WERI-Rb-1 (cell line): ENCODE results near the gene RAB40B.

Experiments
- DNase-seq: peaks from one replicate; pipeline ENCODE4 v3.0.0-alpha.2; 2020
- H3K27ac ChIP-seq: fragments of 250-450 bp; sonication (Bioruptor Pico); 2 replicates; pipeline ENCODE4 v1.5.1; 2020; ENCODE audit warnings: mild to moderate bottlenecking, moderate library complexity
- H3K27me3 ChIP-seq: fragments of 250-450 bp; sonication (Bioruptor Pico); 2 replicates; pipeline ENCODE4 v1.5.1; 2021; ENCODE audit warnings: mild to moderate bottlenecking, low read depth, moderate library complexity; ENCODE audit not compliant: insufficient read depth, severe bottlenecking
- H3K36me3 ChIP-seq: fragments of 250-450 bp; sonication (Bioruptor Pico); 2 replicates; pipeline ENCODE4 v1.5.1; 2020; ENCODE audit warnings: mild to moderate bottlenecking, moderate library complexity
- H3K4me3 ChIP-seq: 2 replicates; pipeline ENCODE4 v1.5.1; 2011; ENCODE audit warnings: low read depth, mild to moderate bottlenecking, control low read depth, low read length
- H3K9me3 ChIP-seq: fragments of 250-450 bp; sonication (Bioruptor Pico); 2 replicates; pipeline ENCODE4 v1.5.1; 2021; ENCODE audit warnings: mild to moderate bottlenecking, moderate library complexity; ENCODE audit not compliant: severe bottlenecking
- TF ChIP-seq, protein P1 (sequence below): IDR thresholded peaks from 2 replicates; pipeline ENCODE4 v1.5.1; 2011; ENCODE audit warnings: low read depth, mild to moderate bottlenecking, control low read depth, inconsistent platforms, low read length

The RAB40B gene

DNA sequence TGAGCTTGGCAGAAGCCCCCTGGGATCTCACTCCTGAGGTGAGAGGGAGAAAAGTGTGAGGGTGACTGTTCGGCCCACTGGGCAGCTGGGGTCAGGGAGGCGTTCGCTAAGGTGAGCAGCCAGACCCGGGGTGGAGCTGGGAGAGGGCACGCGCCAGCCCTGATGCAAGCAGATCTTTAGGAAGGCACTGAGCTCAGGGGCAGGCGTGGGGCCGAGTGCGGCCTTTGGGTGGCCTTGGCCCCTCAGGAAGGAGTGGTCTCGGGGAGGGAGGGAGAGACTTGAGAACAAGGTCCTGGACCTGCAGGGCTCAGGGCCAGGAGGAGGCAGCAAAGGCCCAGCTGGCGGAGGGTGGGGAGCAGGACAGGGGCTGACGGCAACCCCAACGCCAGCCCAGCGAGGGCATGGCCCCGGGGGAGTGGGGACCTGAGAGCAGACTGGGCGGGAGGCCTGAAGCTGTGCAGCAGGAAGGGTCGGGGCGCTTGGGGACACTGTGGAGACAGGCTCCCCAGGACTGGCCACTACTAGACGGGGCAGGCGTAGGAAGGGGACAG lies 35.7 kb downstream of the RAB40B start:
- peaks cover 9% of the 10 kb centered on the region for H3K9me3 ChIP-seq
- peaks cover 13% of the 10 kb centered on the region for H3K36me3 ChIP-seq
- no peak overlapping the region for H3K4me3 ChIP-seq
- DNase-seq: no peak
- no peaks in the 10 kb centered on the region for H3K27me3 ChIP-seq
- H3K27ac ChIP-seq: no peak overlapping the region
- TF ChIP-seq, protein P1, sequence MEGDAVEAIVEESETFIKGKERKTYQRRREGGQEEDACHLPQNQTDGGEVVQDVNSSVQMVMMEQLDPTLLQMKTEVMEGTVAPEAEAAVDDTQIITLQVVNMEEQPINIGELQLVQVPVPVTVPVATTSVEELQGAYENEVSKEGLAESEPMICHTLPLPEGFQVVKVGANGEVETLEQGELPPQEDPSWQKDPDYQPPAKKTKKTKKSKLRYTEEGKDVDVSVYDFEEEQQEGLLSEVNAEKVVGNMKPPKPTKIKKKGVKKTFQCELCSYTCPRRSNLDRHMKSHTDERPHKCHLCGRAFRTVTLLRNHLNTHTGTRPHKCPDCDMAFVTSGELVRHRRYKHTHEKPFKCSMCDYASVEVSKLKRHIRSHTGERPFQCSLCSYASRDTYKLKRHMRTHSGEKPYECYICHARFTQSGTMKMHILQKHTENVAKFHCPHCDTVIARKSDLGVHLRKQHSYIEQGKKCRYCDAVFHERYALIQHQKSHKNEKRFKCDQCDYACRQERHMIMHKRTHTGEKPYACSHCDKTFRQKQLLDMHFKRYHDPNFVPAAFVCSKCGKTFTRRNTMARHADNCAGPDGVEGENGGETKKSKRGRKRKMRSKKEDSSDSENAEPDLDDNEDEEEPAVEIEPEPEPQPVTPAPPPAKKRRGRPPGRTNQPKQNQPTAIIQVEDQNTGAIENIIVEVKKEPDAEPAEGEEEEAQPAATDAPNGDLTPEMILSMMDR: no peak

DNA sequence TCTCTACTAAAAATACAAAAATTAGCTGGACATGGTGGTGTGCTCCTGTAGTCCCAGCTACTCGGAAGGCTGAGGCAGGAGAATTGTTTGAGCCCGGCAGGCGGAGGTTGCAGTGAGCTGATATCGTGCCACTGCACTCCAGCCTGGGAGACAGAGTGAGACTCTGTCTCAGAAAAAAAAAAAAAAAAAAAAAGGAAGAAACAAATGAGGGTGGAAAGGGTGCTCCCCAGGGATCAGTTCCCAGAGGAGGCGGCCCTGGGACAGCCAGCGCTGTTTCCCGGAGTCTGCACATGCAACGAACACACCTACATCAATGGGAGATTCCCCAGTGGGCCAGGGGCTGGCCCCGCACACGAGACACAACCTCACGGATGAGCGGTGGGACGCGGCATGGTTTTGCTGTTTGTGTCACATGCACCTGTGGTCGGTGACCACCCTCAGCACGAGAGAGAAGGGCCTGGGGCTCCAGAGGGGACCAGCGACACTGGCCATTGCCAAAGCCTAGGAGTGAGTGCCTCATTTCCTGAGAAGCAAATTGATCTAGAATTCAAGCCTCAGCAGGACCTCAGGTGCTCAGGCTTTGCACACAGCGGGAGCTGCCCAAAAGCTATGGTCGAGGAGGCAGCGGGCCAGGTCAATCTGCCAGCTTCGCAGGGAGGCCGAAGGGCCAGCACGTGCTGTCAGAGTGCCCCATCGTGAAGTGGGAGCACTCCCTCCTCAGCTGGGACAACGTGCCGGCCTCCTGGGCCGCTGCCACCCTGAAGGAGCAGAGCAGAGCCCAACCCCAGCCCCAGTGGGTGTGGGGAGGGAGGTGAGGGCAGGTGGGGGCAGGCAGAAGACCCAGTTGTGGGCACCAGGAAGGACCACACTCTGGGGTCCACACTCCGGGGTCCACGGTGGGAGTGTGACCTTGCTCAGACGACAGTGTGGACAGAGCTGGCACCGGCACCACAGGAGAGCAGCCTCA lies 36.5 kb downstream of the RAB40B start:
- peaks cover 9% of the 10 kb centered on the region for H3K9me3 ChIP-seq
- TF ChIP-seq, protein P1: no peak
- DNase-seq: no peak

DNA sequence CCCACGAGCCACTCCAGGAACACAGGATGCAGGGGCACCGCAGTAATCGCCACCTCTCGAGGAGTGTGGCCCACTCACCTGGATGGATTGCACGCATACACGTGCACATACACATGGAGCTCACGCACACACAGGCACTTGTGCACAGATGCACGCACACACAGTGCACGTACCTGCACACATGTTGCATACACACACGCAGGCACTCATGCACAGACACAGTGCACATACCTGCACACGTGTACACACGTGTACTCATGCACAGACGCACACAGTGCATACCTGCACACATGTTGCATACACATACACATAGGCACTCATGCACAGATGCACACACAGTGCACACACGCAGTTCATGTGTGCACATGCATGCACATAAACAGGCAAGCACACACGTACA lies 38.6 kb downstream of the RAB40B start:
- Histone ChIP-seq H3K9me3 (peaks cover 9% of the 10 kb centered on the region), H3K27ac (no peak overlapping the region), H3K4me3 (no peak overlapping the region), H3K27me3 (no peaks in the 10 kb centered on the region), H3K36me3 (peaks cover 32% of the 10 kb centered on the region)
- TF ChIP-seq, protein P1: no peak
- DNase-seq: no peak

More for the DNA sequence above, 36.5 kb downstream of the RAB40B start:
- H3K4me3 ChIP-seq: no peak overlapping the region
- H3K27me3 ChIP-seq: no peaks in the 10 kb centered on the region
- H3K27ac ChIP-seq: no peak overlapping the region
- peaks cover 20% of the 10 kb centered on the region for H3K36me3 ChIP-seq

DNA sequence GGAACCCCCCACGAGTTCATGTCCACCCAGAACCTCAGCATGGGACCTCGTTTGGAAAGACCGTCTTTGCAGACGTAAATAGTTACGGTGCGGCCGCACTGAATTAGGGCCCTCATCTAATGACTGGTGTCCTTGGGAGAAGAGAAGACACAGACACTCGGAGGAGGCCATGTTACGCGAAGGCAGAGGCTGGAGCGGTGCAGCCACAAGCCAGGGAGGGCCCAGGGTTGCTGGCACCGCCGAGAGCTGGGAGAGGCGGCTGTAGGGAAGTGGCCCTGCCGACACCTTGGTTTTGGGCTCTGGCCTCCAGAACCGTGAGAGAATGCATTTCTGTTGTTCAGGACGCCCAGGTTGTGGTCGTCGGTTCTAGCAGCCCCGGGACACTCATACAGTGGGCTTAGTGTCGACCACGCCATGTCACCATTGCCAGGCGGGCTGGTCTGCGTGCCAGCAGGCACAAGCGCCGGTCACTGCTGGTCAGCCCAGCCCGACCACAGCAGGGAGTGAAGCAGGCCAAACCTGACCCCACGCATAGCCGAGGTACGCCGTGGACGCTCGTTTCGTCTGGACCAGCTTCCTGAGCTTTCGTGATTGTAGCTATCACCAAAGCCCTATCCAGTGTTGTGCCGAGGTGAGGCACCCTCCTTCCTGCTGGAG lies 39.6 kb downstream of the RAB40B start:
- no peak for DNase-seq
- Histone ChIP-seq H3K27ac (no peak overlapping the region), H3K27me3 (no peaks in the 10 kb centered on the region), H3K36me3 (peaks cover 32% of the 10 kb centered on the region), H3K9me3 (peaks cover 9% of the 10 kb centered on the region), H3K4me3 (no peak overlapping the region)
- TF ChIP-seq, protein P1: no peak

DNA sequence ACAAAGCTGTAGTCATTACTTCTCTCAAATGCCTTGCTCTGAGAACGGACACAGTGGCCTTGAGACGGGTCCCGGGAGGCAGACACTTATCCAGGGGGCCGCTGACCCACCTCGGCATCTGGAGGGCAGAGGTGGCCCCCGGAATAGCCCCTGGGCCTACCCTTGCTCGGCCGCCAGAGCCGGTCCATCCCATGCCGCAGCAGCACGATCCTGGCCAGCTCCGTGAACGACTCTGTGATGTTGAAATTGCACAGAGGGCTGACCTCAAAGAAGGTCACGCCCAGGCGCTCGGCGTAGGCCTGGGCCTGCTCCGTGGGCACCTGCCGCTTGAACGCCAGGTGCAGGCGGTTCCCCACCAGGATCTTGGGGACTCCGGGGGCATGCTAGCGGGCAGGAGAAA lies 40.2 kb downstream of the RAB40B start:
- no peak for DNase-seq
- Histone ChIP-seq H3K27me3 (no peaks in the 10 kb centered on the region), H3K27ac (no peak overlapping the region), H3K4me3 (no peak overlapping the region), H3K36me3 (peaks cover 32% of the 10 kb centered on the region), H3K9me3 (peaks cover 9% of the 10 kb centered on the region)
- TF ChIP-seq, protein P1: no peak
